C4-2B (cell line): ENCODE measurements around the gene NT5DC3.

ENCODE experiments used
- H3K27ac ChIP-seq: fragments of 450-650 bp; 2 replicates; pipeline ENCODE4 v1.5.1; 2017
- CTCF ChIP-seq: fragments of 450-650 bp; conservative IDR thresholded peaks from 2 replicates; pipeline ENCODE4 v1.5.1; 2017; ENCODE audit warnings: mild to moderate bottlenecking
- ZFX ChIP-seq: fragments of 450-650 bp; IDR thresholded peaks from 2 replicates; pipeline ENCODE4 v1.6.1; 2017

NT5DC3 gene

GRCh38 chr12:103737881-103738280, 103.2 kb downstream of the NT5DC3 start:
- TF ChIP-seq CTCF (no peak), ZFX (no peak)
- H3K27ac ChIP-seq: no peak overlapping the region

DNA sequence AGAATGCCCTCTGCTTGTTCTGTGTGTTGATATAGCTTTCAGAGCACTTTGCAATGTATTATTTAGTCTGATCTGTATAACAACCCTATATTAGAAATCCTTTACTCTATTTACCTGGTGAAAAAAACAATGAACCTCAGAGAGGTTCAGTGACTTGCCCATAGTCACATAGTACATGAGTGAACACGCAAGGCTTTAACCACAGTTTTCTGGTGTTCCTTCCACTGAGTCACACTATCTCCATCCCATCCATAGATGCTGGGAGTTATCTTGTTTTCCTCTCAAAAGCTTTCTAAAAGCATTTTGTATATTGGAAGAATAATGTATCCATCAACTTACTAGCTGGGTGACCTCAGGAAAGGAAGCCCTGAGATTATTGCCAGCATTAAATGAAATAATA, 104.5 kb downstream of the NT5DC3 start:
- TF ChIP-seq CTCF (no peak), ZFX (no peak)
- no peak overlapping the region for H3K27ac ChIP-seq

DNA sequence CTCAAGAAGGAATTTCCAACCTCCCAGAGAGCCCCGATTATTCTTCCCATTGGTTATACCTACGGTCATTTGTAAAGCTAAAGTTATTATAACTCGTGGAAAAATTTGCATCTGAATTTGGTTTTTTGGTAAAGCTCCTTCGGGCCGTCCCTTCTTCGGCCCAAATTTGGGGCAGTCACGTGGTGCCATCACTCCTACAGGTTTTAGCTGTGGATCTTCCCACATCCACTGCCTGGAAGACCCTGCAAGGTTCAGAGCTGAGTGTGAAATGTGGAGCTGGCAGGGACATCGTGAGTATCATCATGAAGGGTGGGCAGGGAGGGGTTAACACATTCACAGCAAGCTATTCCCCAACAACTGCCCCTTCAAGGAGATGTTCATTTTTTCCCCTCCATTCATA, 105.7 kb downstream of the NT5DC3 start:
- H3K27ac ChIP-seq: no peak overlapping the region
- TF ChIP-seq CTCF (no peak), ZFX (no peak)

GRCh38 chr12:103734863-103735262, 106.2 kb downstream of the NT5DC3 start:
- TF ChIP-seq CTCF: no peak
- TF ChIP-seq ZFX: no peak

DNA sequence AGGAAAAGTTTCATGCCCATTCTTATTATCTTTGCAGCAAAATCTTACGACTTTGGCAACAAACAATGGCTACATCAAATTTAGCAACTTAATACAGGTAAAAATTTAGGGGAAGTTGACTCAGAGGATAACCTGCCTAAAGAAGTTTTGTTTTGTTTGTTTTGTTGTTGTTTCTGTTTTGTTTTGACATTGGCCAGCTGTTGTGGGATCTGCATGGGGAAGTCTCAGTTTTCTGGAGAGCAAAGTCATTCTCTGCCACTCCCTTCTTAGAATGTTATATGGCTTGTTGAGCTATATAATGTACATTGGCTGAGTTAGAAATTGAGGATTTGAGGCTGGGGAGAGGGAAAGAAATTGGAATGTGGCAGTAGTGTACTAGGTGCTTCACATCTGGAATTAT, 109.5 kb downstream of the NT5DC3 start:
- TF ChIP-seq CTCF: no peak
- no peak for TF ChIP-seq ZFX
- no peak overlapping the region for H3K27ac ChIP-seq

More at GRCh38 chr12:103734863-103735262, 106.2 kb downstream of the NT5DC3 start:
- no peak overlapping the region for H3K27ac ChIP-seq

GRCh38 chr12:103729499-103729898, 111.5 kb downstream of the NT5DC3 start:
- TF ChIP-seq ZFX (no peak), CTCF (no peak)
- H3K27ac ChIP-seq: no peak overlapping the region

DNA sequence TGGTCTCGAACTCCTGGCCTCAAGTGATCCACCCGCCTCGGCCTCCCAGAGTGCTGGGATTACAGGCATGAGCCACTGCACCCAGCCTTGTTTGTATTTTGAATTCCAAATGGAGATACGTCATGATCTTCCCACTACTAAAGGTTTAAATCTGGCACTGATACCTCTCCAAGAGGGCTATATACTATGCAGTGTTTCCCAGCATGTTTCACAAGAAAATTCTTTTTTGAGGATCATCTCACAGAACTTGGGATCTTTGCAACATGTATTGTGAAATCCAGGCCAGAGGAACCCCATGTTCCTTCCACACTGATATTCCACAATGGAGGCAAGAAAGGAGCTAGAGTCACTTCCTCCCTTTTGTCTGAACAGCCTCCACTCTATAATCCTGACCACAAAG, 112.7 kb downstream of the NT5DC3 start:
- no peak for TF ChIP-seq ZFX
- TF ChIP-seq CTCF: no peak
- no peak overlapping the region for H3K27ac ChIP-seq
